ENCODE measurements around the gene SFTPB. TPM values are rescaled to one million over a fixed set of nuclear protein-coding genes. Genes with fewer than 3 reads are reported as not detected.

SFTPB gene
- total RNA-seq, 1 experiment from 2014 or later, result not detected

DNA sequence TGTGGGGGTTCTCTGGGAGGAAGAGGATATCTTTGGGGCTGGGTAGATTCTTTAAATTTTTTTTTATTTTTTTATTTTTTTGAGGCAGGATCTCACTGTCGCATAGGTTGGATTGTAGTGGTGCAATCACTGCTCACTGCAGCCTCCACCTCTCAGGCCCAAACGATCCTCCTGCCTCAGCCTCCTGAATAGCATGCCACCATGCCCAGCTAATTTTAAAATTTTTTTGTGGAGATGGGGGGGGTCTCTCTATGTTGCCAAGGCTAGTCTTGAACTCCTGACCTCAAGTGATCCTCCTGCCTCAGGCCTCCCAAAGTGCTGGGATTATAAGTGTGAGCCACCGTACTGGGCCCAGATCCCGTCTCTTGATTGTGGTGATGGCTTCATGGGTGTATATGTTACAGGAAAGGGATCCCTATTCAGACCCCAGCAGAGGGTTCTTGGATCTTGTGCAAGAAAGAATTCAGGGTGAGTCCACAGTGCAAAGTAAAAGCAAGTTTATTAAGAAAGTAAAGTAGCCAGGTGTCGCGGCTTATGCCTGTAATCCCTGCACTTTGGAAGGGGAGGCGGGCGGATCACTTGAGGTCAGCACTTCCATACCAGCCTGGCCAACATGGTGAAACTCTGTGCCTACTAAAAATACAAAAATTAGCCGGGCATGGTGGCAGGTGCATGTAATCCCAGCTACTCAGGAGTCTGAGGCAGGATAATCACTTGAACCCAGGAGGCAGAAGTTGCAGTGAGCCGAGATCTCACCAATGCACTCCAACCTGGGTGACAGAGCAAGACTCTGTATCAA lies 54.1 kb downstream of the SFTPB start:
- Mint-ChIP-seq H3K4me3 (ENCODE audit: low read depth, unreplicated experiment) (no peak overlapping the region), H3K9me3 (ENCODE audit: low read depth, unreplicated experiment) (no peaks in the 10 kb centered on the region), H3K36me3 (ENCODE audit: insufficient read depth, unreplicated experiment) (peaks cover 59% of the 10 kb centered on the region), H3K27ac (ENCODE audit: unreplicated experiment) (no peak overlapping the region), H3K27me3 (ENCODE audit: unreplicated experiment) (no peaks in the 10 kb centered on the region), H3K4me1 (ENCODE audit: low read depth, unreplicated experiment) (no peaks in the 10 kb centered on the region)
- CTCF ChIA-PET, result interaction anchor here (1.0 kb wide), 1 partner anchor 23 kb away, joined by 3 read pairs; no protein-coding TSS in a partner anchor
- intact Hi-C loops (cut with micrococcal nuclease; ENCODE audit: unreplicated experiment), result no loop called here
- DNase-seq, result no peak
- TF ChIP-seq CTCF (IDR thresholded peaks at IDR 0.05; ENCODE audit: unreplicated experiment), result no peak
- BruUV-seq (replicated peaks), result no TSS peak

GRCh38 chr2:85611705-85612587 lies 56.1 kb downstream of the SFTPB start, which contains the start of gene C2orf68:
Gene C2orf68 (minus strand): TSS chr2:85612066. CDS start chr2:85611984, 82 bp downstream.
- peak within 1 kb of the TSS; percentile 92 for H3K4me3 Mint-ChIP-seq (ENCODE audit: low read depth, unreplicated experiment)
- H3K27me3 Mint-ChIP-seq (ENCODE audit: unreplicated experiment), result no peaks in the 10 kb centered on the region
- no peak for TF ChIP-seq CTCF (IDR thresholded peaks at IDR 0.05; ENCODE audit: unreplicated experiment)
- intact Hi-C loops (cut with micrococcal nuclease; ENCODE audit: unreplicated experiment), result no loop called here
- DNase-seq, result peak; percentile 92
- H3K9me3 Mint-ChIP-seq (ENCODE audit: low read depth, unreplicated experiment), result no peaks in the 10 kb centered on the region
- no peaks in the 10 kb centered on the region for H3K4me1 Mint-ChIP-seq (ENCODE audit: low read depth, unreplicated experiment)
- BruUV-seq (replicated peaks), result TSS peak; percentile 53
- peak within 1 kb of the TSS; percentile 74 for H3K27ac Mint-ChIP-seq (ENCODE audit: unreplicated experiment)
- peaks cover 50% of the 10 kb centered on the region for H3K36me3 Mint-ChIP-seq (ENCODE audit: insufficient read depth, unreplicated experiment)
- CTCF ChIA-PET, result interaction anchor here (0.5 to 1.1 kb wide), 2 partner anchors 11 to 26 kb away, joined by 4 to 5 read pairs; no protein-coding TSS in a partner anchor

DNA sequence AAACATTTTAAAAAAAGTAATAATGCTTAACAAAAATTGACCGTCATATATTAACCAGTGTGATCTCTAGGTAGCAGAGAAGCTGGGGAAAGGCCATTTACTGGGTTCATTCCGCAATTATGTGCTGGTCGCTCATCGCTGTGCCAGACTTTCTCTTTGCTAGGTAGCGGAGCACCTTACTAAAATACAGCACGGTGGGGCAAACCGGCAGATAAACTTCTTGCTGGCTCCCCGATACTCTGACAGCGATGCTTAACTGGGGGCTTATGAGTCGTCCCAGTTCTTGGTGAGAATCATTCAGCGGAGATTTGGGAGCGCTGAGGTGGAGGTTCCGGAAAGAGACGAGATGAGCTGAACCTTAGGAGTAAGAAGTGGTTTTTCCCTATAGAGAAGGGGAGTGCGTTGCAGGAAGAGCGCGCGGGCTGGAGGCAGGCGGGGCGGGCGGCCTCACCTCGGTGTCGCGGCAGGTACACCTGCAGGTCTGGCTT lies 56.7 kb downstream of the SFTPB start:
- H3K27ac Mint-ChIP-seq (ENCODE audit: unreplicated experiment), result peak overlapping the region; percentile 74
- no peaks in the 10 kb centered on the region for H3K27me3 Mint-ChIP-seq (ENCODE audit: unreplicated experiment)
- no peaks in the 10 kb centered on the region for H3K4me1 Mint-ChIP-seq (ENCODE audit: low read depth, unreplicated experiment)
- H3K9me3 Mint-ChIP-seq (ENCODE audit: low read depth, unreplicated experiment), result no peaks in the 10 kb centered on the region
- intact Hi-C loops (cut with micrococcal nuclease; ENCODE audit: unreplicated experiment), result no loop called here
- no peak for TF ChIP-seq CTCF (IDR thresholded peaks at IDR 0.05; ENCODE audit: unreplicated experiment)
- CTCF ChIA-PET, result interaction anchor here (0.5 to 1.1 kb wide), 2 partner anchors 11 to 27 kb away, joined by 4 to 5 read pairs; no protein-coding TSS in a partner anchor
- TSS peak; percentile 25 for BruUV-seq (replicated peaks)
- DNase-seq, result no peak
- peak overlapping the region; percentile 92 for H3K4me3 Mint-ChIP-seq (ENCODE audit: low read depth, unreplicated experiment)
- peaks cover 48% of the 10 kb centered on the region for H3K36me3 Mint-ChIP-seq (ENCODE audit: insufficient read depth, unreplicated experiment)

Other genes with a start within 250 kb of the SFTPB start
- 1.8 and 2.4 TPM in 2 replicates for gene SH2D6, start 249.5 kb downstream of the SFTPB start, total RNA-seq (2022)
- gene MAT2A, start 129.0 kb downstream of the SFTPB start, total RNA-seq (2022), result 387 and 393 TPM in 2 replicates
- gene GGCX, start 106.7 kb downstream of the SFTPB start, total RNA-seq (2022), result 66.2 and 67.7 TPM in 2 replicates
- gene VAMP8, start 90.6 kb downstream of the SFTPB start, total RNA-seq (2022), result 90.8 and 107 TPM in 2 replicates
- gene VAMP5, start 83.8 kb downstream of the SFTPB start, total RNA-seq (2022), result 10.0 and 10.1 TPM in 2 replicates
- 101 and 102 TPM in 2 replicates for gene RNF181, start 72.5 kb downstream of the SFTPB start, total RNA-seq (2022)
- gene TMEM150A, start 65.5 kb downstream of the SFTPB start, total RNA-seq (2022), result 12.1 and 13.3 TPM in 2 replicates
- 39.2 and 40.4 TPM in 2 replicates for gene C2orf68, start 56.1 kb downstream of the SFTPB start, total RNA-seq (2022)
- gene USP39, start 52.0 kb downstream of the SFTPB start, total RNA-seq (2022), result 58.4 and 62.6 TPM in 2 replicates
- gene GNLY, start 26.2 kb upstream of the SFTPB start, total RNA-seq (2022), result not detected in 2 replicates
- 0.19 and 0.47 TPM in 2 replicates for gene ATOH8, start 85.8 kb upstream of the SFTPB start, total RNA-seq (2022)
- gene ST3GAL5, start 220.8 kb upstream of the SFTPB start, total RNA-seq (2022), result 3.5 and 3.8 TPM in 2 replicates

All from Calu3 (cell line).